ENCODE data around the gene TGFB2. TPM values are rescaled to one million over a fixed set of nuclear protein-coding genes. Genes with fewer than 3 reads are reported as not detected.

TGFB2 gene
- total RNA-seq, 4 donors from 2014 or later = 4.9 to 43.2 (median 12.0) TPM

- intact Hi-C loops (cut with DNase I; ENCODE audit: low total_unique reads) = no loop called here
Measured at GRCh38 chr1:218431476-218431875, 86.3 kb downstream of the TGFB2 start.

GRCh38 chr1:218433744-218434143 is 88.6 kb downstream of the TGFB2 start:
- intact Hi-C loops (cut with DNase I; ENCODE audit: low total_unique reads) = no loop called here
- Histone ChIP-seq H3K27me3 (no peaks in the 10 kb centered on the region), H3K27ac (no peak overlapping the region), H3K4me1 (no peaks in the 10 kb centered on the region), H3K36me3 (no peaks in the 10 kb centered on the region), H3K4me3 (no peak overlapping the region), H3K9me3 (no peaks in the 10 kb centered on the region)
- TF ChIP-seq POLR2A (IDR thresholded peaks at IDR 0.05) = no peak
- TF ChIP-seq CTCF (IDR thresholded peaks at IDR 0.05) = no peak
- no peak for DNase-seq

More at GRCh38 chr1:218431476-218431875, 86.3 kb downstream of the TGFB2 start:
- DNase-seq = no peak
- H3K36me3 ChIP-seq = no peaks in the 10 kb centered on the region
- H3K27me3 ChIP-seq = no peaks in the 10 kb centered on the region
- H3K4me3 ChIP-seq = no peak overlapping the region
- H3K9me3 ChIP-seq = no peaks in the 10 kb centered on the region
- no peak overlapping the region for H3K27ac ChIP-seq
- H3K4me1 ChIP-seq = no peaks in the 10 kb centered on the region
- TF ChIP-seq POLR2A (IDR thresholded peaks at IDR 0.05) (no peak), CTCF (IDR thresholded peaks at IDR 0.05) (no peak)

GRCh38 chr1:218435528-218435927 is 90.4 kb downstream of the TGFB2 start:
- Histone ChIP-seq H3K27me3 (no peaks in the 10 kb centered on the region), H3K9me3 (no peaks in the 10 kb centered on the region), H3K27ac (no peak overlapping the region), H3K4me1 (no peaks in the 10 kb centered on the region), H3K36me3 (no peaks in the 10 kb centered on the region), H3K4me3 (no peak overlapping the region)
- DNase-seq = no peak
- intact Hi-C loops (cut with DNase I; ENCODE audit: low total_unique reads) = no loop called here
- TF ChIP-seq CTCF (IDR thresholded peaks at IDR 0.05) (no peak), POLR2A (IDR thresholded peaks at IDR 0.05) (no peak)

- DNase-seq = no peak
- TF ChIP-seq CTCF (IDR thresholded peaks at IDR 0.05) = no peak
- no peak for TF ChIP-seq POLR2A (IDR thresholded peaks at IDR 0.05)
- Histone ChIP-seq H3K4me3 (no peak overlapping the region), H3K27ac (no peak overlapping the region), H3K4me1 (no peaks in the 10 kb centered on the region), H3K9me3 (no peaks in the 10 kb centered on the region), H3K27me3 (no peaks in the 10 kb centered on the region), H3K36me3 (no peaks in the 10 kb centered on the region)
- intact Hi-C loops (cut with DNase I; ENCODE audit: low total_unique reads) = no loop called here
Measured at GRCh38 chr1:218436346-218436745, 91.2 kb downstream of the TGFB2 start.

GRCh38 chr1:218436997-218437396 is 91.9 kb downstream of the TGFB2 start:
- no peak overlapping the region for H3K4me3 ChIP-seq
- no peaks in the 10 kb centered on the region for H3K36me3 ChIP-seq
- H3K27ac ChIP-seq = no peak overlapping the region
- DNase-seq = no peak
- no peaks in the 10 kb centered on the region for H3K27me3 ChIP-seq
- no peaks in the 10 kb centered on the region for H3K4me1 ChIP-seq
- intact Hi-C loops (cut with DNase I; ENCODE audit: low total_unique reads) = no loop called here
- H3K9me3 ChIP-seq = no peaks in the 10 kb centered on the region
- TF ChIP-seq CTCF (IDR thresholded peaks at IDR 0.05) = no peak
- no peak for TF ChIP-seq POLR2A (IDR thresholded peaks at IDR 0.05)

Measured in uterus (tissue), 4 donors.